ENCODE results near the gene COQ9.
"Not testable (repeated sequence)": the region's sequence is repeated elsewhere in the genome, so short reads cannot be mapped to it uniquely, and the experiment has no call there.

The COQ9 gene

GRCh38 chr16:57447186-57447962 is at the start of gene COQ9, which contains the start of gene CIAPIN1:
Gene COQ9 (plus strand): TSS chr16:57447479. CDS start chr16:57447506, 27 bp downstream.
Gene CIAPIN1 (minus strand): TSS chr16:57447385. CDS start chr16:57440928, 6,457 bp downstream.
- no peak for FAIRE-seq

DNA sequence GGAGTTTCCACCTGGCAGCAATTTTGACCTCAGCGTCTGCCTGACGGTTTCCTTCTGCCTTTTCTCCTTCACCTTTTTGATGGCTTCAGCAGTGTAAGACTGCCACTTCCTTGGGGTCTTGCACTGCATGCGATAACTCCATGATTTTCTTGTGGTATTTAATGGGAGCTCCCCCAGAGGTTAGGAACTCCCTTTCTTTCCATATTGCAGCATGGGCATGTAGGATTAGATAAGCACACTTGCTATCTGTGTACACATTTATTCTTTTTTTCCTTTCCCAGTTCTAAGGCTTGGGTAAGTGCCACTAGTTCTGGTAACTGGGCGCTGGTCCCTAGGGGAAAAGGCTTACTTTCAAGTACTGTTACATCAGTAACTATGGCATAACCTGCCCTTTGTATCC is 49.8 kb upstream of the COQ9 start:
- FAIRE-seq, result not testable (repeated sequence)

- FAIRE-seq, result no peak
These were observed 45.2 kb upstream of the COQ9 start for GRCh38 chr16:57401943-57402640.

DNA sequence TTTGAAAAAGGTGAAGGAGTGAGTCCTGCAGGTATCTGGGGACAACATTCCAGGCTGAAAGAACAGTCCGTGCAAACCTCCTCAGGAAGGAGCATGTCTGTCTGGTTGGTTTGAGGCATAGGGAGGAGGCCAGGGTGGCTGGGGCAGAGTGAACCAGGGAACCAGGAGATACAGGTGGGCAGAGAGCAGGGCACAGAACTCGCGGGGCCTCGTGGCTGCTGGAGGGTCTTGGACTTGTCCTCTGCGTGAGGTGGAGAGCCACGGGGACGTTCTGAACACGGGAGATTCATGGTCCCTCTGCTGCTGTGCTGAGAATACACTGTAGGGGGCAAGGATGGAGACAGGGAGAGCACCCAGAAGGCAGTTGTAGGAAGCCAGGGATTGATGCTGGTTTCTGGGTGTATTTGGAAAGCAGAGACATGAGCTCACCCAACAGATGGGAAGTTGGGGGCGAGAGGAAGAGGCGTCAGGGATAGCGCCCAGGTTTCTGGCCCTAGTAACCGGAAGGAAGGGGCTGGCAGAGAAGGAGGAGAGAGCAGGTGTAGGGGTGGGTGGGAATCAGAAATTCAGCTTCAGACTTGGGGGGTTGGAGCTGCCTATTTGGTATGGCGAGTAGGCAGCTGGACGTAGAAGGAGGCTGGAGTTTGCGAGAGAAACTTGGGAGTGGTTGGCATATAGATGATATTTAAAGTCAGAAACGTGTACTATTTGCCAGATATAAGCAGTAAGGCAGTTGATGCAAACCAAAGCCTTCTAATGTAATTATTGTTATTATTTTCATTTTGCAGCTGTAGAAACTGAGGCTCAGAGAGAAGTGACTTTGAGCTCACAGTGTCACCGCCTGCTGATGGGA is 43.1 kb upstream of the COQ9 start, which contains the start of gene CCL17:
Gene CCL17, plus strand, starts transcription at position 803 of the 853 bp plus-strand sequence. CDS start 9,166 bp downstream, outside the sequence.
- no peak for FAIRE-seq

- no peak for FAIRE-seq
These were observed 42.2 kb upstream of the COQ9 start for GRCh38 chr16:57405097-57405496.

DNA sequence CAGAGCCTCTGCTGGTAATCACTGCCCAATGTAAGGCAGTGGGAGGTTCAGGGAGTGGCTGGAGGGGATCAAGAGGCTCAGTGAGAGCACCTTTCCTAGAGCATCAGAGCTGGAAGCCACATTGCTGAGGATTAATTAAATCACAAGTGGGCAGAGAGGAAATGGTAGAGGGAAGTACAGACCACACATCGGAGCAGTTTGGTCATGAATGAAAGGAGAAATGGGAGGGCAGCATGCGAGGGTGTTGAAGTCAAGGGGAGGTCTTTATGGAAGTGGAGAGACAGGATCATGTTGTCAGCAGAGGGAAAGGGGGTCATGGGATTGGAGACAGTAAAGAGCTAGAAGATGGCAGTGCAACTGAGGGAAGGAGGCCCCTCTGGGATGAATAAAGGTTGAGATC is 40.4 kb upstream of the COQ9 start:
- FAIRE-seq, result no peak

- FAIRE-seq, result no peak
These were observed 39.5 kb upstream of the COQ9 start for GRCh38 chr16:57407521-57408353.

GRCh38 chr16:57409065-57409464 is 38.2 kb upstream of the COQ9 start:
- no peak for FAIRE-seq

DNA sequence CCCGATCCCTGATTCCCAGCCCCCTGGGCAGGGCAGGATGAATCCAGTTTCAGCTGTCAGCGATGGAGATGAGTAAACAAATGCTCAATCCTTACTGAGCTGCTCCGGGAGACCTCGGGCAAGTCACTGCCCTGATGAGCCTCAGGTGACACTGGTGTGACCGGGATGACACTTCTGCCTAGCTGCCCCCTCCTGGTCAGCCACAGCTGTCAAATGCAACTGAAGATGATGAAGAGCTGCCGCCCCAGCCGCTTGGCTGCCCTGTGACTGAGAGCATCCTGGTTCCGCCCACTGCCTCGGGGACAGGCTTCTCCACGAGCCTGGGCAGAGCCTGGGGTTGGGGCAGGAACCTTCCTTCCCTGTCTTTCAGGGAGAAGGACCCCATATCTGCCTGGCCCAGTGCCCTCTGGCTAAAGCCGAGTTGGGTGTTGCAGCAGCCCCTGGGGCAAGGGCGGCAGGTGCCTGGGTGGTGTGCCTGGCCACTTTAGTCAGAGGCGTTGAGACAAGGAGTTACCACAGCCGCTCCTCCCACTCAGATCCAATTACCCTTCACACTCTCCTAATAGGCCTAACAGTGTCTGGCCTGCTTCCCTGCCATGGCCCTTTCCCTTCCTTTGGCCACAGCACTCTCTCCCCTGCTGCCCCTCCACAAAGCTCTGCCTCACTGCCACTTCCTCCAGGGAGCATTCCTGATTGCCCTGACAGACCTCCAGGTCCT is 37.2 kb upstream of the COQ9 start:
- FAIRE-seq, result no peak

GRCh38 chr16:57411362-57411976 is 35.8 kb upstream of the COQ9 start:
- FAIRE-seq, result no peak

GRCh38 chr16:57412584-57412983 is 34.7 kb upstream of the COQ9 start:
- FAIRE-seq, result no peak

DNA sequence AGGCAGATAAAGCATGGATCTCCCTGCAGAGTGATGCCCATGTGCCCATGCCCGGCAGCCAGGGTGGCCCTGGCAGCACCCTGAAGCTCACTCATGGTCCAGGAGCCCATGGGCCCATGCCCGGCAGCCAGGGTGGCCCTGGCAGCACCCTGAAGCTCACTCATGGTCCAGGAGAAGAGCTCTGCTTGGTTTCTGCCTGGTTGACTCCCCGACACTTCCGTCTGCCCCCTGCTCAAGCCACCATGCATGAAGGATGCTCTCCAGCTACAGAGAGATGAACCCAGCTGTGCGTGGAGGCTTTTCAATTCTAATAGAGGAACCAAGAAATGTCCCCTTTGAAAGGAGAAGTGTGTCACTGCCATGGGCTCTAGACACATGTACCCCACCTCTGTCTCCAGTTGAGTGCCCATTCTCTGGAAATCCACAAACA is 34.0 kb upstream of the COQ9 start:
- no peak for FAIRE-seq

DNA sequence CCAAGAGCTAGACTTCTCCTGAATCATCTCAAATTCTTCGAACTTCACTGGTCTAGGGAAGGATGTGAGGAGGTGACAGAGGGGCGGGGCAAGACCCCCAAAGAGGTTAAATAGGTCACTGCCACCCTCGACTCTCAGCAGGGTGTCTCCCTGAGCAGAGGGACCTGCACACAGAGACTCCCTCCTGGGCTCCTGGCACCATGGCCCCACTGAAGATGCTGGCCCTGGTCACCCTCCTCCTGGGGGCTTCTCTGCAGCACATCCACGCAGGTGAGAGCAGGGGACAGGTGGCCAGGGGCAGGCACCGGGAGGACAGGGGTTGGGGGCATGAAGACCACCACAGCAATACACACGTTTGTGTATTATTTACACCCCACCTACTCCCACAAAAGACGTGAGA is 33.5 kb upstream of the COQ9 start:
- no peak for FAIRE-seq

DNA sequence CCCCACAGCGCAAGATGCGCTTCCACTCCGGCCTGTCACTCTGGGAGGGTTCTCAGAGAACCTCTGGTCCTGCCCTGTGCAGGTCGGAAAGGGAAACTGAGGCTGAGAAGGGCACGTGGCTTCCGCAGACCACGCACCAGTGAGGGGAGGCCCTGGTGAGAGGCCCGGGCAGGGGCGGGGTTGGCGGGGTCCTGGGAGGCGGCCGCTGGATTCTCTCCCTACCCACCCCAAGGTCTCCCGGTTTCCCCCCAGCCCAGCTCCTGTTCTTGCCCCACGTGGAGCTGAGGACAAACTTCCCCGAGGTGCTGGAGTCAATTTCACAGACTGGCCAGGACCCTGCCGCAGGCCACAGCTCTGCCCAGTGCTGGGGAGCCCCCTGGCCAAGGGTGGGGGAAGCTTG is 31.2 kb upstream of the COQ9 start:
- no peak for FAIRE-seq

DNA sequence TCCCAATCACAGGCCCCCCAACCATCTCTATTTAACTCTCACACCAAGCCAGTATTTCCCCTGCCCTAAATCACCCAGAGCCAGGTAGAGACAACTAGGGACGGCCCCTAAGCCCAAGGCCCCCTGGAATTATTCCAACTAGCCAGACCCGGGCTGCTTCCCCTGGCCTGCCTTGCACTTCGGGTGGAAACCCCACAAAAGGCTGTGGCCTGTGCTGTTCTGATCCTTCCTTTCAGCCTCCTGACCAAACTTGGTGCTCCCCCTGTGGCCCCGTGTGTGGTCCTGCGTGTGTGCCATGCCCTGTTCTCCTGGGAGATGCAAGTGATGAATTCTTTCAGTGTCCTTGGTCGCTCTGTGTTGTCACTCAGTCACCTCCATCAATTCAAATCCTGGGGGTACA is 27.8 kb upstream of the COQ9 start:
- FAIRE-seq, result no peak

GRCh38 chr16:57422026-57422944 is 25.0 kb upstream of the COQ9 start:
- no peak for FAIRE-seq

GRCh38 chr16:57423152-57423551 is 24.1 kb upstream of the COQ9 start:
- no peak for FAIRE-seq

DNA sequence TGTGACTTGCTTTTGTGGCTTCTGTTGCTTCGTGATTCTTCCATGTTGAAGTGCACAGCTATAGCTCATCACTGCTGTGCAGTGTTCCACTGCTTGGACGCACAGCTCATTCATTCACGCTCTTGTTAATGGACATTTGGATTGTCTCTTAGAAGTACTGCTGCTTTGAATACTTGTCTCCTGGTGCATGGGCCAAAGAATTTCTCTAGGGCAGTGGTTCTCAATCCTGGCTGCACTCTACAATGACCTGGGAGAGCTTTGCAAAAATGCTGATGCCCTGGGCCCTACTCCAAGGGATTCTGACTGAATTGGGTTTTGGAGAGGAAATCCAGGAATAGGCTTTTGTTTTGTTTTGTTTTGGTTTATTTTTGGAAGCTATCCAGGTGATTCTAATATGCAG is 22.7 kb upstream of the COQ9 start:
- no peak for FAIRE-seq

GRCh38 chr16:57426356-57426755 is 20.9 kb upstream of the COQ9 start:
- FAIRE-seq, result no peak

- FAIRE-seq, result no peak
These were observed 20.0 kb upstream of the COQ9 start for GRCh38 chr16:57427307-57427706.
